ENCODE data around the gene ANKEF1.
A peak's percentile ranks its signal among the peaks of the same experiment; 100 is the strongest.

The ANKEF1 gene

DNA sequence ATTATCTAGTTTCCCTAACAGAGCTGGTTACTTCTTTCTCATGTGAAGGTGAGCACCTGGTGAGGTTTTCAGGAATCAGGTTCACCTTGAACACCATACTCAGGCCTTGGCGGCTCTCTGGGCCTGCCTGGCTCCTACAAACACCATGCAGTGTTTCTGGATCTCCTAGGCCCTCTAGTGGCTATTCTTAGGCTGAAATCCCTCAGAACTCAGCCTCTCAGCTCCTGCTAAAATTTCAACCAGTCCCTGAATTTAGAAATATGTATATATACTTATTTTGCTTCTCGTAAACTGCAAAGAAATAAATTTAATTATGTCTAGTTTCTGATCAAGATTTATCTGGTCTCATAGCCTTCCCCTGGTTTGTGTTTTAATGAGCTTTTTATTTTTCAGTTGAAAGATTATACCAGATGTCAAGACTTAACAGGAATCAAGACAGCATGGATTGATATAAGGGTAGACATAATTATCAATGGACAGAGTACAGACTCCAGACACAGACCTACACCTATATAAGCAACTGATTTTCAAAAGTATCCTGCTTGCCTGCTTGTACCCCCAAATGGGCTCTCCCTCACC lies 55.9 kb downstream of the ANKEF1 start:
- peak; percentile 13 for DNase-seq

- DNase-seq = no peak
Measured at GRCh38 chr20:10093087-10093591, 58.4 kb downstream of the ANKEF1 start.

DNA sequence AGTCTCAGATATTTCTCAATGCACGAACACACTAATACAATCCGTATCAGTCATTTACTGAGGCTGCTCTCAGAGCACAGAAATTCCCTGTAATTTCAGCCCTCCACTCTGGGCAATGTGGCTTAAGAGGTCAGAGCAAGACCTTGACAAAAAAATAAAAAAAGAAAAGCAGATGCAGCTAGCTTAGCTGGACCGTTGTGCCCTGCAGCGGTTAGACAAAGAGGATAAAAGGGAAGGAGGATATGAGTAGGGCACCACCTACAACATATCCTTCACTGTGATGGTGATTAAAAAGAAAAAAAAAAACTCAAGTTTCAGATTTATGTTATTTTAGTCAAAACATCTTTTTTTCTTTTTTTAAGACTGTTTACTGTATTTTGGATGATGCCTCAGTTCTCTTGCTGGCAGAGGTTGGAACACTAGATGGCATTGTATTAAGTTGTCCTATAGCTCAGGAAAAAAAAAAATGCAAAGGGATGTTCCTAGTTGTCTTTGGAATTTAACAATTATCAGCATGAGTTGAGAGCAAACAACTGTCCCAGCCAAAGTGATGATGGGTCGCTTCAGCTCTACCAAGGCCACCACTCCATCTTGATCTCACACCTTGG lies 59.9 kb downstream of the ANKEF1 start:
- DNase-seq = no peak

DNA sequence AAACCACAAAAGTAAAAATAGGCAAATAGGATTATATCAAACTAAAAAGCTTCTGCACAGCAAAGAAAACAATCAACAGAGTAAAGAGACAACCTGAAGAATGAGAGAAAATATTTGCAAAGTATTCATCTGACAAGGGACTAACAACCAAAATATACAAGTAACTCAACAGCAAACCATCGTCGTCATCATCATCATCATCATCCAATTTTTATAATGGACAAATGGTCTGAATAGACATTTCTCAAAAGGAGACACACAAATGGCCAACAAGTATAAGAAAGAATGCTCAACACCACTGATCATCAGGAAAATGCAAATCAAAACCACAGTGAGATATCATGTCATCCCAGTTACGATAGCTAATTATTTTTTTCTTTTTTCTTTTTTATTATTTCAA lies 62.0 kb downstream of the ANKEF1 start:
- DNase-seq = no peak

DNA sequence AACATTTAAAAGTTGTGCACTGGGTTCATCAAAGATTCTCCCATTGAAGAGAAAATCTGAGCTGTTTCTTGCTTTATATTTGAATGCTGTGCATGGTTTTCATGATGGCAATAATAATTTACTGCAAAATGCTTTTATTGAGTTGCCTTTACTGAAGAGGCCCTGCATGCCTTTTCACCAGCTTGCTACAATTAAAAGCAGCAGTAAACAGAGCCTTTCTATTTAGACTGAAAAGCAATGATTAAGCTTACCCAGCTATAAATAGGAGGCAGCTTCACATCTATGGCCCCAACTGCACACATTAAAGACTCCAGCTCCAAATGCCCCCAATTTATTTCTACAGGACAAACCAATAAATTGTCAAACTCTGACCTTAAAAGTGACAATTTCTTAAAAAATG lies 70.3 kb downstream of the ANKEF1 start:
- DNase-seq = no peak

Measured in DMS 273 treated with DMSO at 0.1 percent for 48 hours (cell line).